Stimulated activated CD4-positive, alpha-beta T cell treated with anti-CD3 and anti-CD28 coated beads, Interleukin-15, amount 100 ng/mL, for 24 hours (primary cell): ENCODE data around the gene ZACN.
"Not testable (repeated sequence)": the region's sequence is repeated elsewhere in the genome, so short reads cannot be mapped to it uniquely, and the experiment has no call there.

ENCODE experiments used
- DNase-seq: peaks from one replicate; pipeline ENCODE4 v3.0.0-alpha.2; 2020

The ZACN gene

GRCh38 chr17:76054112-76054476 lies 24.9 kb upstream of the ZACN start:
- DNase-seq: no peak

DNA sequence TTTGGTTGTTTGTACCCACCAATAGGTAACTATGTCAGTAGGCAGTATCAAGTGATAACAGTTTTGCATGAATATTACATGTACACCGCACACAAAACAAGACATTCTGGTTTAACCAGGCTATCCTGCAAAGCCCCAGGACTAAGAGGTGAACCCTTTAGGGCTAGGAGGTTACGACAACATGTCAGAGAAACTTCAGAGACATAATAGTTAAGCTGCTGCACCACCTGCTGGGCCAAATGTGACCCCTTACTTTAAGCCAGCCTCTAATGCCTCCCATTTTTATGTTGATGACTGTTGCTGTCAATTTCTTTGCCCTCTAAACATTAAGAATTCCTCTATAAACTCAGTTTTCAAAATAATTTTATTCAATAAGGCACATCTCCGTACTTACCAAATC lies 22.1 kb upstream of the ZACN start:
- no peak for DNase-seq

- not testable (repeated sequence) for DNase-seq
Measured at GRCh38 chr17:76058264-76058663, 20.7 kb upstream of the ZACN start.

- DNase-seq: peak; percentile 77
Measured at GRCh38 chr17:76063875-76064546, 15.0 kb upstream of the ZACN start.

DNA sequence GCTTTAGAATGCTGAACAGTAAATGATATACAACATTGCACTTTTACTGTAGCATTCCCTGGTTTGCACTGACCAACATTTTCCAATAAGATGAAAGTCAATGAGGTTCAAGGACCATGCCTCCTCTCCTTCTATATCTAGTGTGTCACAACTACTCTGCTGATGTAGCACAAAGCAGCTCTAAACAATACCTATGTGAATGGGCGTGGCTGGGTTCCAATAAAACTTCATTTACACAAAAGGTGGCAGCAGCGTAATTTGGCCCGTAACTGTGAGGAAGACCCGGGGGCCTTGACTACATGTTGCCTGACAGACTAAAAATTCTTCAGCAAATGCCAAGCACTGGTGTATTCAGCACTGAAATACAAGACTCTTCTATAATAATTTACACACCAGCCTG lies 13.2 kb upstream of the ZACN start:
- DNase-seq: no peak

DNA sequence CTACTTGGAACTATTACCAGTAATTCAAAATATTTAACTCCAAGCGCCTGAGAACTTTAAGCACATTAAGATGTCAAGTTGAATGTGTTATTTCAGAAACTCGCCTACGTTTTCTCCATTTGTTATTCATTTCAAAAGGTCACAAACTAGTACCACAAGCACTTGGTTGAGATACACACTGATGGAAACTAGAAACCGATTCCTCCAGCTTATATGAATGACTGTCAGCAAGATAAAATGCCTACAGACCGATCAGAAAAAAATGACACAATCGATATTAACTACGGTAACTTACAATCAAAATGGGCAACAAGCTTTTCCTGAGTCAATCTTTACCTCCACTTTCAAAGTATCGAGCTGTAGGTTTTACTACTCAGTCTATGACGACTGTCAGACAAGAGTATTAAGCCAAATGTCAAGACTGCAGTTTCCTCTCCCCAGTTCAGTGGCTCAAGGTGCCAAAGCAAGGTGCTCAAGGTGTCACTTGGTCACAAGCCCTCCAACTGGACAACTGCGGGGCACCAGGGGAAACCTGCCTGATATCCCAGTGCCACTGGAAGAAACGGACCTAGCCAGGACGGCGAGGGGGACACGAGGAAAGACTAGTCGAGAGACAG lies 7.3 kb upstream of the ZACN start:
- peak; percentile 48 for DNase-seq

DNA sequence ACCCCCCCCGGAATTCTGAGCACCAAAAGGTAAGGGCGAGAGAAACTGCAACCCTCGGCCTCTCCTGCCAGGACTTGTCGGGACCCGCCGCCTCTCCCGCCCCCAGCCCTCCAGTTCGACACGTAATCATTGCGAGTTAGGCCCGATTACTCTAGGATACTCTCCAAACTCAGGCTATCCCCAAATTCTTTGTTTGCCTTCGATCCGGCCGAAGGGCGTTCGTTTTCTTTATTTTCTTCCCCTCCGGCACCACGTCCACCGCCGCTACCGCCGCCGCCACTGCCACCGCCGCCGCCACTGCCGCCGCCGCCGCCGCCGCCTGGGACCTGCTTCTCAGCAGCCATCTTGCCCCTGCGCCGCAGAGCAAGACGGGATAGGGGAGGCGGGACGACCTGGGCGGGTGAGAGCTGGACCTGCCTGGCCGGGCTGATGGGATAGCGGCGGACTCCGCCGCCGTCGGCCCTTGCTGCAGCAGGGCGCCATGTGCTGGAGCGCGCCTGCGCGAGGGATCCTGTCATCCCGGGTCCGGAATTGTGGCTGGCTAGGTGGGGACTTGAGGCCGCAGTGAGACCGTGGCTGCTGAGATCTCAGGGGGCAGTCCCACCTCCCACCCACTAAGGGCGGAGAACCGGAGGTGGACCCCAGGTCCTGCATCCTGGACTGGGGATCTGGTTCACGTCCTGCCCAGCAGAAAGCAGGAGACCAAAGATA lies 6.7 kb upstream of the ZACN start, which contains the start of gene SRP68:
Gene SRP68 (minus strand): TSS at position 370 of the 711 bp plus-strand sequence. CDS start 26 bp downstream, at position 344.
- DNase-seq: peak; percentile 91

- DNase-seq: peak; percentile 20
Measured at GRCh38 chr17:76074390-76075363, 4.3 kb upstream of the ZACN start, which contains the start of gene GALR2. Gene GALR2, plus strand, starts transcription at chr17:76074781. Its CDS starts 103 bp downstream, at chr17:76074884.

DNA sequence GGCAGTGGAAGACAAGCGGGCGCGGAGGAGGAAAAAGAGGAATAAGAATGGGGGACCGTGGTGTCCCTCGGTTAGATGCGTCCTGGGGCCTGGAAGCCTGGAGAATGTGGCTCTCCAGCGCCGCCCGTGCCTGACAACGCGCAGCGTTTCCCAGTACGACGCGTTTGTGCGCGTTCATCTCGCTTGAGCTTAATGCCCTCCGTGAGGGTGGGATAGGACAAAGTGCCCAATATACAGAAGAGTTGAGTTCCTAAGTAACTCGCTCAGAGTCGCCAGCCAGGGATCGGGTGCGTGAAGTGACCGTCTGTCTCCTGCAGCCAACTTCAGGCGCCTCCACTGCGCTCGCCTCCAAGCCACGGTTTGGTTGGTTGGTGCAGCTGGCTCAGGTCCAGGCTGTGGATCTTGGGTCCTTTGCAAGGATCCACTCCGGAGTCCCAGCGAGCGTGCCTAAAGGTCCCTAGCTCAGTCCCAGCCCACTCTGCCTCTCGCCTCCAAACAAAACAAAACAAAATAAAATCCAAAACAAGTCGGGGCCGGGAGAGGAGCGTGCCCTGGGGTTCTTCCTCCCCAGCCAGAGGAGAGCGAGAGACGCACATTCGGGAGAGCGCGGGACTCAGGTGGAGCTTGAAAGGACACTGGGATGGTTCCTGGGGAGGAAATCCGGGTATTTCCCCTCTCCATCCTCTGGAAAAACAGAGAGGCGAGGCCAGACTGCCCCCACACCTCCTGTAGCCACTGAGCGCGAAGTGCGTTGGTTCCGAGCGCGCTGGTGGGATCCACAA lies 3.4 kb upstream of the ZACN start:
- DNase-seq: peak; percentile 54

DNA sequence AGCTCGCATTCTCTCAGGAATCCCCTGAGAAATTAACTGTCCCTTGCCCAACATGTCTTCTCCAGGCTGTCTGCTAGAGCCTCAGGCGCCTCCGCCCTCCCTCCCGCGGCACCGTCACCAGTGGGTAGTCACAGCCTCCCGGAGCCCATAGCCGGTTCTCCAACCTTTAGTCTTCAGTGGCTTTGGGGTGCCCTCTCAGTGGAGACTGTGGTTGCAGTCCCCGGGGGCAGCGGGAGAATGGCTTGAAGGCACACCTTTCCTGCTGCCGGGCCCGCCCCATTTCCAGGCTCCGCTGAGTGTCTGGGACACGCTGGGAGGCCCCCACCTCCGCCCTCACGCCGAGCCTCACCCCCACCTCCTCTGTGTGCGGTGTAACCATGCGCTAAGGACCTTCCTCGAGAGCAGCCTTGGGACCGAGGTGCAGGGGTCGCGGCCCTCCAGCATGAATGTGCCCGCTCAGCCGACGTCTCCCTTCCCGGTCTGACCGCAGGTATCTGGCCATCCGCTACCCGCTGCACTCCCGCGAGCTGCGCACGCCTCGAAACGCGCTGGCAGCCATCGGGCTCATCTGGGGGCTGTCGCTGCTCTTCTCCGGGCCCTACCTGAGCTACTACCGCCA lies 2.7 kb upstream of the ZACN start:
- DNase-seq: peak; percentile 25

GRCh38 chr17:76076765-76077583 lies 2.0 kb upstream of the ZACN start:
- DNase-seq: peak; percentile 54

- no peak for DNase-seq
Measured at GRCh38 chr17:76077584-76078110, 1.3 kb upstream of the ZACN start.

DNA sequence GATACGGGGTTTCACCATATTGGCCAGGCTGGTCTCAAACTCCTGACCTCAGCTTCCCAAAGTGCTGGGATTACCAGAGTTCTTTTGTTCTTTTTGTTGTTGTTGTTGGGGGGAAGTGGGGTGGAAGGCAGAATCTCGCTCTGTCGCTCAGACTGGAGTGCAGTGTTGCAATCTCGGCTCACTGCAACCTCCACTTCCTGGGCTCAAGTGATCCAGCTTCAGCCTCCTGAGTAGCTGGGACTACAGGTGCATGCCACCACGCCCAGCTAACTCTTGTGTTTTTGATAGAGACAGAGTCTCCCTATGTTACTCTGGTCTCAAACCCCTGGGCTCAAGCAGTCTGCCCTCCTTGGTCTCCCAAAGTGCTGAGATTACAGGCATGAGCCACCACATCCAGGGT lies 612 bp upstream of the ZACN start:
- not testable (repeated sequence) for DNase-seq

DNA sequence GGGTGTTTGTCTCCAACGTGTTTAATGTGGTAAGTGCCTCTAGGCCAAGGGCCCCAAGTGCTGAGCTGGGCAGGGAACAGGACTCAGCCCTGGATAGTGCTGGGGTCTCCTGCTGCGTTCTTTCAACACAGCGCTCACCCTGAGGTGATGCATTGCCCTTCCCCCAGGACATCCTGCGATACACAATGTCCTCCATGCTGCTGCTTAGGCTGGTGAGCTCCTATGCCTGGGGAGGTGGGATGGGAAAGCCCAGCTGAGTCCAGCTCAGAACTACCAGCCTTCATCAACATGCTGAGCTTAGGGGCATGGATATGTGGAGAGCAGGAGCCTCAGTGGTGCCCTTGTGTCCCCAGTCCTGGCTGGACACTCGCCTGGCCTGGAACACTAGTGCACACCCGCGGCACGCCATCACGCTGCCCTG lies 563 bp downstream of the ZACN start:
- DNase-seq: peak; percentile 19

DNA sequence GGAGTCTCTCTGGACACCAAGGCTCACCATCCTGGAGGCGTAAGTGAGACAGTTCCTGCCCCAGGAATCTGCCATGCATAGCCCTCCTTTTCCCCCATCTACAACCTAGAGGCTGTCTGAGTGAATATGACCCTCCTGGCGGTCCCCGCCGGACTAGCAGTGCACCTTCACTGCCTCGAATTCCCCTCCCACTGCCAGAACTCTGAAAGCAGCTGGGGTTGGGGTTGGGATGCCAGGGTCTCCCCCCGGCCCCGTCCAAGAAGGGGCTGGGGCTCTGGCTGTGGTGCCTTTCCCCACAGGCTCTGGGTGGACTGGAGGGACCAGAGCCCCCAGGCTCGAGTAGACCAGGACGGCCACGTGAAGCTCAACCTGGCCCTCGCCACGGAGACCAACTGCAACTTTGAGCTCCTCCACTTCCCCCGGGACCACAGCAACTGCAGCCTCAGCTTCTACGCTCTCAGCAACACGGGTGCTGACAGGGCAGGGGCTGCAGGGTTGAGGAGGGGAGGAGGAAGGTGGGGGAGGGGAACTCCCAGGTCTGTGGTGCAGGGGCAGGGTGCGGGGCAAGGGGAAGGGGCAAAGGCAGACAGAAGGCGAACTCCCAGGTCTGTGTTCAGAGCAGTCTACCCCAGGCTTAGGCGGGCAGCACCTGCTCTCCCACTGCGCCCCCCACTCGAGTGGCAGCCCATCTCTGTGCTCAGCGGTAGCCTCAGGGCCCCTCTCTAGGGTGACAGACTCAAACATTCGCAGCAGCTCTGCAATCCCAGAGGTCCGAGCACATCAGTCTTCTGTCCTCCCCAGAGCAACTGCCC lies 1.2 kb downstream of the ZACN start:
- DNase-seq: peak; percentile 37

DNA sequence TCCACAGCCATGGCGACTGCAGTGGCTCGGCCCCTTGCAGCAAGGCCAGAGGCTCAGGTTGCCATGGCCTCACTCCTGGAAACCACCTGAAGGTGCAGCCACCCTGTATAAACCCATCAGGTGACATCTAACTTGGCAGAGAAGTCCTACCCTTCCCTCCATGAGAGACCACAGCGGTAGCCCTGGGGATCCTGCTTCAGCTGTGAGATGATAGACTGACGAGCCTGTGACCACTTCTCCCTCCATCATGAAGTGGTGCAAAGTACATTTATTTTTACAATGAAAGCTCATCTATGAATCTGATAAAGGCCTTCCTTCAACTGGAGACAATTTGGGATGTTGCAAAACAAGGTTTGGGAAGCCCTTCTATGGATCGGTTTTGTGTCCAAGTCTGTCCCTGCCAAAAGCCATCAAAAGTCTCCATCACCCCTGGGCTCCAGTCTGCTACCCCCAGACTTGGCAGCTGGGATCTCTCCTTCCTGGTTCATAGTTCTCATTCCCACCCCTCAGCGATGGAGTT lies 1.8 kb downstream of the ZACN start:
- peak; percentile 13 for DNase-seq

- DNase-seq: no peak
Measured at GRCh38 chr17:76081295-76082210, 2.6 kb downstream of the ZACN start.
